Activated naive CD8-positive, alpha-beta T cell treated with anti-CD3 and anti-CD28 coated beads, Interleukin-2, amount 50 U/mL, for 16 hours (primary cell): ENCODE results near the gene C16orf74.

Experiments used
- DNase-seq: peaks from one replicate; pipeline ENCODE4 v3.0.0-alpha.2; 2020; ENCODE audit warnings: low read depth, low spot score

C16orf74 gene

GRCh38 chr16:85750827-85751697, at the start of gene C16orf74:
TSS of gene C16orf74 (minus strand) at chr16:85751096. CDS start at chr16:85735217, 15,879 bp downstream.
- DNase-seq, result no peak

- no peak for DNase-seq
Observed at GRCh38 chr16:85800321-85800669, 49.4 kb upstream of the C16orf74 start.

- peak; percentile 83 for DNase-seq
Observed at GRCh38 chr16:85799497-85800320, 48.8 kb upstream of the C16orf74 start, which contains the start of the genes COX4I1 and EMC8. TSS of gene COX4I1 (plus strand) at chr16:85799695. CDS start at chr16:85801206, 1,511 bp downstream. TSS of gene EMC8 (minus strand) at chr16:85799544. CDS start at chr16:85799295, 249 bp downstream.

- no peak for DNase-seq
Observed at GRCh38 chr16:85798901-85799496, 48.1 kb upstream of the C16orf74 start.

- DNase-seq, result no peak
Observed at GRCh38 chr16:85798283-85798776, 47.4 kb upstream of the C16orf74 start.

- no peak for DNase-seq
Observed at GRCh38 chr16:85796599-85796998, 45.7 kb upstream of the C16orf74 start.

- DNase-seq, result no peak
Observed at GRCh38 chr16:85796152-85796551, 45.3 kb upstream of the C16orf74 start.

- no peak for DNase-seq
Observed at GRCh38 chr16:85794696-85795095, 43.8 kb upstream of the C16orf74 start.

- no peak for DNase-seq
Observed at GRCh38 chr16:85793662-85794298, 42.9 kb upstream of the C16orf74 start.

GRCh38 chr16:85789773-85790172, 38.9 kb upstream of the C16orf74 start:
- no peak for DNase-seq

- no peak for DNase-seq
Observed at GRCh38 chr16:85788819-85789218, 37.9 kb upstream of the C16orf74 start.

GRCh38 chr16:85785927-85786326, 35.0 kb upstream of the C16orf74 start:
- no peak for DNase-seq

- DNase-seq, result no peak
Observed at GRCh38 chr16:85784813-85785212, 33.9 kb upstream of the C16orf74 start.

GRCh38 chr16:85783441-85783840, 32.5 kb upstream of the C16orf74 start:
- no peak for DNase-seq

GRCh38 chr16:85782451-85782850, 31.6 kb upstream of the C16orf74 start:
- DNase-seq, result no peak

- DNase-seq, result no peak
Observed at GRCh38 chr16:85781695-85782370, 30.9 kb upstream of the C16orf74 start.

- no peak for DNase-seq
Observed at GRCh38 chr16:85781156-85781555, 30.3 kb upstream of the C16orf74 start.

- DNase-seq, result no peak
Observed at GRCh38 chr16:85780281-85780680, 29.4 kb upstream of the C16orf74 start.

GRCh38 chr16:85778873-85779272, 28.0 kb upstream of the C16orf74 start:
- DNase-seq, result no peak

- DNase-seq, result no peak
Observed at GRCh38 chr16:85777583-85778310, 26.9 kb upstream of the C16orf74 start.
